Muscle layer of duodenum (tissue), 2 donors: ENCODE data around the gene AKAP8L.

Experiments used
- H3K27ac ChIP-seq: one replicate; pipeline ENCODE4 v1.7.0; 2013; ENCODE audit warnings: mild to moderate bottlenecking, low read length
- H3K27me3 ChIP-seq: one replicate; pipeline ENCODE4 v1.7.0; 2013; ENCODE audit warnings: low read depth, mild to moderate bottlenecking, control low read depth, low read length
- H3K36me3 ChIP-seq, 2 donors: one replicate each; pipeline ENCODE4 v1.7.0; 2013; ENCODE audit warnings: low read length in 2 of 2, control low read depth in 1 of 2, mild to moderate bottlenecking in 1 of 2; ENCODE audit not compliant: insufficient read depth in 2 of 2, control insufficient read depth in 1 of 2
- H3K4me1 ChIP-seq, 2 donors: one replicate each; pipeline ENCODE4 v1.7.0; 2013; ENCODE audit warnings: low read length in 2 of 2, mild to moderate bottlenecking in 2 of 2, control low read depth in 1 of 2, moderate library complexity in 1 of 2; ENCODE audit not compliant: insufficient read depth in 2 of 2, control insufficient read depth in 1 of 2
- H3K4me3 ChIP-seq, 2 donors: one replicate each; pipeline ENCODE4 v1.7.0; 2013; ENCODE audit warnings: low read length in 2 of 2, low read depth in 1 of 2, mild to moderate bottlenecking in 1 of 2
- H3K9me3 ChIP-seq, 2 donors: one replicate each; pipeline ENCODE4 v1.7.0; 2013; ENCODE audit warnings: low read length in 2 of 2, control low read depth in 1 of 2, mild to moderate bottlenecking in 1 of 2; ENCODE audit not compliant: control insufficient read depth in 1 of 2
- donor health status: healthy.

The AKAP8L gene

GRCh38 chr19:15438124-15438496 lies 19.3 kb upstream of the AKAP8L start:
- H3K9me3 ChIP-seq: no peaks in the 10 kb centered on the region
- no peak overlapping the region for H3K4me3 ChIP-seq
- no peaks in the 10 kb centered on the region for H3K36me3 ChIP-seq
- H3K27me3 ChIP-seq: no peaks in the 10 kb centered on the region
- peaks cover 0 to 23% of the 10 kb centered on the region in 2 donors for H3K4me1 ChIP-seq
- H3K27ac ChIP-seq: peak overlapping the region; percentile 40

- no peak overlapping the region for H3K4me3 ChIP-seq
- no peaks in the 10 kb centered on the region for H3K9me3 ChIP-seq
- peaks cover 0 to 23% of the 10 kb centered on the region in 2 donors for H3K4me1 ChIP-seq
- H3K27me3 ChIP-seq: no peaks in the 10 kb centered on the region
- H3K27ac ChIP-seq: peak overlapping the region; percentile 40
- H3K36me3 ChIP-seq: no peaks in the 10 kb centered on the region
These were observed 18.8 kb upstream of the AKAP8L start for GRCh38 chr19:15437355-15438123.

GRCh38 chr19:15436826-15437110 lies 18.0 kb upstream of the AKAP8L start:
- Histone ChIP-seq H3K36me3 (no peaks in the 10 kb centered on the region), H3K9me3 (no peaks in the 10 kb centered on the region), H3K4me3 (no peak overlapping the region), H3K4me1 (peaks cover under 1 to 26% of the 10 kb centered on the region in 2 donors), H3K27ac (no peak overlapping the region), H3K27me3 (no peaks in the 10 kb centered on the region)

- H3K36me3 ChIP-seq: no peaks in the 10 kb centered on the region
- no peaks in the 10 kb centered on the region for H3K9me3 ChIP-seq
- H3K27me3 ChIP-seq: no peaks in the 10 kb centered on the region
- H3K27ac ChIP-seq: no peak overlapping the region
- H3K4me1 ChIP-seq: peaks cover 6 to 31% of the 10 kb centered on the region in 2 donors
- no peak overlapping the region for H3K4me3 ChIP-seq
These were observed 17.4 kb upstream of the AKAP8L start for GRCh38 chr19:15436012-15436825.

GRCh38 chr19:15433519-15434069 lies 14.8 kb upstream of the AKAP8L start:
- no peaks in the 10 kb centered on the region for H3K27me3 ChIP-seq
- peaks cover 3 to 10% of the 10 kb centered on the region in 2 donors for H3K36me3 ChIP-seq
- no peaks in the 10 kb centered on the region for H3K9me3 ChIP-seq
- peak overlapping the region; percentile 72 for H3K27ac ChIP-seq
- H3K4me3 ChIP-seq: peak overlapping the region; percentile 81 to 89
- H3K4me1 ChIP-seq: peaks cover 10 to 54% of the 10 kb centered on the region in 2 donors

- Histone ChIP-seq H3K9me3 (no peaks in the 10 kb centered on the region), H3K4me1 (peaks cover 10 to 50% of the 10 kb centered on the region in 2 donors), H3K36me3 (peaks cover 4 to 14% of the 10 kb centered on the region in 2 donors), H3K4me3 (peak overlapping the region; percentile 81 to 89), H3K27ac (peak overlapping the region; percentile 72), H3K27me3 (no peaks in the 10 kb centered on the region)
These were observed 14.1 kb upstream of the AKAP8L start for GRCh38 chr19:15432629-15433518.

- H3K27ac ChIP-seq: peak overlapping the region; percentile 29
- peak overlapping the region; percentile 83 to 95 for H3K4me3 ChIP-seq
- H3K36me3 ChIP-seq: peaks cover 4 to 23% of the 10 kb centered on the region in 2 donors
- peaks cover 10 to 44% of the 10 kb centered on the region in 2 donors for H3K4me1 ChIP-seq
- H3K9me3 ChIP-seq: no peaks in the 10 kb centered on the region
- H3K27me3 ChIP-seq: no peaks in the 10 kb centered on the region
These were observed 13.3 kb upstream of the AKAP8L start for GRCh38 chr19:15432018-15432494.

GRCh38 chr19:15431396-15432017 lies 12.7 kb upstream of the AKAP8L start:
- peak overlapping the region; percentile 29 for H3K27ac ChIP-seq
- H3K4me1 ChIP-seq: peaks cover 10 to 39% of the 10 kb centered on the region in 2 donors
- no peaks in the 10 kb centered on the region for H3K27me3 ChIP-seq
- H3K9me3 ChIP-seq: no peaks in the 10 kb centered on the region
- peak overlapping the region; percentile 83 to 95 for H3K4me3 ChIP-seq
- peaks cover 8 to 28% of the 10 kb centered on the region in 2 donors for H3K36me3 ChIP-seq

- H3K27ac ChIP-seq: no peak overlapping the region
These were observed 11.8 kb upstream of the AKAP8L start for GRCh38 chr19:15430526-15431120.

GRCh38 chr19:15429825-15430467 lies 11.2 kb upstream of the AKAP8L start:
- peaks cover 11 to 39% of the 10 kb centered on the region in 2 donors for H3K36me3 ChIP-seq
- H3K9me3 ChIP-seq: no peaks in the 10 kb centered on the region
- H3K4me3 ChIP-seq: no peak overlapping the region
- no peaks in the 10 kb centered on the region for H3K27me3 ChIP-seq
- H3K4me1 ChIP-seq: peaks cover 10 to 38% of the 10 kb centered on the region in 2 donors
- no peak overlapping the region for H3K27ac ChIP-seq

More at GRCh38 chr19:15430526-15431120, 11.8 kb upstream of the AKAP8L start:
- Histone ChIP-seq H3K4me1 (peaks cover 10 to 38% of the 10 kb centered on the region in 2 donors), H3K36me3 (peaks cover 11 to 33% of the 10 kb centered on the region in 2 donors), H3K27me3 (no peaks in the 10 kb centered on the region), H3K9me3 (no peaks in the 10 kb centered on the region), H3K4me3 (peak overlapping the region; percentile 83 to 95)
